ENCODE data around the gene APOOL.
"Not testable (repeated sequence)": the region's sequence is repeated elsewhere in the genome, so short reads cannot be mapped to it uniquely, and the experiment has no call there.

APOOL gene

GRCh38 chrX:85065512-85066198, 62.0 kb downstream of the APOOL start:
- Histone ChIP-seq H2AFZ (ENCODE audit: insufficient read depth, low read length, poor library complexity) (no peak overlapping the region), H3K14ac (ENCODE audit: low read length) (no peak overlapping the region), H3K9me3 (ENCODE audit: insufficient read depth, low read depth, low read length) (no peaks in the 10 kb centered on the region), H3K4me2 (ENCODE audit: low read length) (no peak overlapping the region), H3K9ac (ENCODE audit: low read length) (no peak overlapping the region), H3K18ac (ENCODE audit: low read length) (no peak overlapping the region), H3K4ac (ENCODE audit: low read depth, low read length) (no peak overlapping the region), H2BK120ac (ENCODE audit: insufficient read depth, low read length, poor library complexity) (no peak overlapping the region), H3K79me1 (ENCODE audit: low read length) (no peaks in the 10 kb centered on the region), H2AK5ac (ENCODE audit: low read length) (no peak overlapping the region), H3K4me1 (ENCODE audit: control insufficient read depth in 1 of 2, insufficient read depth in 2 of 2, low read length in 2 of 2) (no peaks in the 10 kb centered on the region), H2BK12ac (ENCODE audit: low read length) (no peak overlapping the region), H4K12ac (ENCODE audit: low read depth, low read length) (no peak overlapping the region), H3K27ac (ENCODE audit: low read depth, low read length) (no peak overlapping the region), H4K8ac (ENCODE audit: low read depth, low read length) (no peak overlapping the region), H3K27me3 (ENCODE audit: insufficient read depth, low read length) (no peaks in the 10 kb centered on the region), H3K79me2 (ENCODE audit: control insufficient read depth, insufficient read depth, low read length, poor library complexity) (no peaks in the 10 kb centered on the region), H3K36me3 (ENCODE audit: control insufficient read depth in 1 of 2, insufficient read depth in 2 of 2, low read length in 2 of 2) (no peaks in the 10 kb centered on the region), H3K4me3 (ENCODE audit: low read depth, low read length) (no peak overlapping the region), H3K23ac (ENCODE audit: low read length) (no peak overlapping the region), H2BK5ac (ENCODE audit: low read depth, low read length, poor library complexity) (no peak overlapping the region), H4K91ac (ENCODE audit: low read depth, low read length) (no peak overlapping the region)
- DNase-seq, result no peak
- WGBS (ENCODE audit: extremely low coverage, insufficient coverage, insufficient read length), result no CpG with 5 or more reads among the region's 4 CpGs

- not testable (repeated sequence) for H3K4me1 ChIP-seq (ENCODE audit: control insufficient read depth in 1 of 2, insufficient read depth in 2 of 2, low read length in 2 of 2); H2AFZ ChIP-seq (ENCODE audit: insufficient read depth, low read length, poor library complexity); H3K4me3 ChIP-seq (ENCODE audit: low read depth, low read length); H4K12ac ChIP-seq (ENCODE audit: low read depth, low read length); H3K4me2 ChIP-seq (ENCODE audit: low read length); H3K9ac ChIP-seq (ENCODE audit: low read length); H3K9me3 ChIP-seq (ENCODE audit: insufficient read depth, low read depth, low read length); H3K36me3 ChIP-seq (ENCODE audit: control insufficient read depth in 1 of 2, insufficient read depth in 2 of 2, low read length in 2 of 2); H3K27me3 ChIP-seq (ENCODE audit: insufficient read depth, low read length); H3K79me2 ChIP-seq (ENCODE audit: control insufficient read depth, insufficient read depth, low read length, poor library complexity); H2BK120ac ChIP-seq (ENCODE audit: insufficient read depth, low read length, poor library complexity); H3K14ac ChIP-seq (ENCODE audit: low read length); H3K23ac ChIP-seq (ENCODE audit: low read length); H3K4ac ChIP-seq (ENCODE audit: low read depth, low read length); H4K8ac ChIP-seq (ENCODE audit: low read depth, low read length); H2BK5ac ChIP-seq (ENCODE audit: low read depth, low read length, poor library complexity); H2BK12ac ChIP-seq (ENCODE audit: low read length); H4K91ac ChIP-seq (ENCODE audit: low read depth, low read length); H3K79me1 ChIP-seq (ENCODE audit: low read length); H3K18ac ChIP-seq (ENCODE audit: low read length); H3K27ac ChIP-seq (ENCODE audit: low read depth, low read length); H2AK5ac ChIP-seq (ENCODE audit: low read length); DNase-seq
- no CpG with 5 or more reads among the region's 1 CpG for WGBS (ENCODE audit: extremely low coverage, insufficient coverage, insufficient read length)
Observed at GRCh38 chrX:85077247-85077646, 73.6 kb downstream of the APOOL start.

GRCh38 chrX:85084770-85085393, 81.2 kb downstream of the APOOL start:
- Histone ChIP-seq H3K9ac (ENCODE audit: low read length) (no peak overlapping the region), H4K91ac (ENCODE audit: low read depth, low read length) (no peak overlapping the region), H3K23ac (ENCODE audit: low read length) (no peak overlapping the region), H3K36me3 (ENCODE audit: control insufficient read depth in 1 of 2, insufficient read depth in 2 of 2, low read length in 2 of 2) (no peaks in the 10 kb centered on the region), H4K8ac (ENCODE audit: low read depth, low read length) (no peak overlapping the region), H3K79me2 (ENCODE audit: control insufficient read depth, insufficient read depth, low read length, poor library complexity) (no peaks in the 10 kb centered on the region), H2AK5ac (ENCODE audit: low read length) (no peak overlapping the region), H3K79me1 (ENCODE audit: low read length) (no peaks in the 10 kb centered on the region), H2BK12ac (ENCODE audit: low read length) (no peak overlapping the region), H4K12ac (ENCODE audit: low read depth, low read length) (no peak overlapping the region), H3K14ac (ENCODE audit: low read length) (no peak overlapping the region), H3K18ac (ENCODE audit: low read length) (no peak overlapping the region), H2AFZ (ENCODE audit: insufficient read depth, low read length, poor library complexity) (no peak overlapping the region), H3K27me3 (ENCODE audit: insufficient read depth, low read length) (no peaks in the 10 kb centered on the region), H3K4me2 (ENCODE audit: low read length) (no peak overlapping the region), H3K4me3 (ENCODE audit: low read depth, low read length) (no peak overlapping the region), H2BK120ac (ENCODE audit: insufficient read depth, low read length, poor library complexity) (no peak overlapping the region), H3K4me1 (ENCODE audit: control insufficient read depth in 1 of 2, insufficient read depth in 2 of 2, low read length in 2 of 2) (no peaks in the 10 kb centered on the region), H3K4ac (ENCODE audit: low read depth, low read length) (no peak overlapping the region), H2BK5ac (ENCODE audit: low read depth, low read length, poor library complexity) (no peak overlapping the region), H3K9me3 (ENCODE audit: insufficient read depth, low read depth, low read length) (no peaks in the 10 kb centered on the region), H3K27ac (ENCODE audit: low read depth, low read length) (no peak overlapping the region)
- WGBS (ENCODE audit: extremely low coverage, insufficient coverage, insufficient read length), result no CpG with 5 or more reads among the region's 2 CpGs
- DNase-seq, result peak in 1 of 2 donors; percentile 62

- no peak for DNase-seq
- Histone ChIP-seq H3K4me3 (ENCODE audit: low read depth, low read length) (no peak overlapping the region), H4K91ac (ENCODE audit: low read depth, low read length) (no peak overlapping the region), H4K8ac (ENCODE audit: low read depth, low read length) (no peak overlapping the region), H2AFZ (ENCODE audit: insufficient read depth, low read length, poor library complexity) (no peak overlapping the region), H3K9me3 (ENCODE audit: insufficient read depth, low read depth, low read length) (no peaks in the 10 kb centered on the region), H3K9ac (ENCODE audit: low read length) (no peak overlapping the region), H3K4me2 (ENCODE audit: low read length) (no peak overlapping the region), H3K4ac (ENCODE audit: low read depth, low read length) (no peak overlapping the region), H3K14ac (ENCODE audit: low read length) (no peak overlapping the region), H3K18ac (ENCODE audit: low read length) (no peak overlapping the region), H3K23ac (ENCODE audit: low read length) (no peak overlapping the region), H3K27me3 (ENCODE audit: insufficient read depth, low read length) (no peaks in the 10 kb centered on the region), H2BK5ac (ENCODE audit: low read depth, low read length, poor library complexity) (no peak overlapping the region), H3K79me1 (ENCODE audit: low read length) (no peaks in the 10 kb centered on the region), H3K4me1 (ENCODE audit: control insufficient read depth in 1 of 2, insufficient read depth in 2 of 2, low read length in 2 of 2) (no peaks in the 10 kb centered on the region), H4K12ac (ENCODE audit: low read depth, low read length) (no peak overlapping the region), H3K79me2 (ENCODE audit: control insufficient read depth, insufficient read depth, low read length, poor library complexity) (no peaks in the 10 kb centered on the region), H3K36me3 (ENCODE audit: control insufficient read depth in 1 of 2, insufficient read depth in 2 of 2, low read length in 2 of 2) (no peaks in the 10 kb centered on the region), H3K27ac (ENCODE audit: low read depth, low read length) (no peak overlapping the region), H2AK5ac (ENCODE audit: low read length) (no peak overlapping the region), H2BK12ac (ENCODE audit: low read length) (no peak overlapping the region), H2BK120ac (ENCODE audit: insufficient read depth, low read length, poor library complexity) (no peak overlapping the region)
- no CpG with 5 or more reads among the region's 5 CpGs for whole genome bisulfite sequencing (ENCODE audit: extremely low coverage, insufficient coverage, insufficient read length)
Observed at GRCh38 chrX:85089321-85089840, 85.7 kb downstream of the APOOL start.

All from trophoblast cell (in vitro differentiated cells and primary cell).